Cardiac fibroblast (primary cell): ENCODE measurements around the gene NFATC1.

Experiments
- DNase-seq, 2 donors: peaks; one replicate each; pipeline versions ENCODE4 v3.0.0 to v3.0.0-alpha.2; 2010; ENCODE audit warnings: low read depth in 2 of 2
- H3K4me3 ChIP-seq, 2 donors: replicated peaks in 1 of 2; 1 replicate in 1 of 2; 2 replicates in 1 of 2; pipeline ENCODE4 v1.5.1; 2011; ENCODE audit warnings: low read depth in 2 of 2, low read length in 2 of 2, mild to moderate bottlenecking in 2 of 2, moderate library complexity in 1 of 2
- CTCF ChIP-seq: IDR thresholded peaks from one replicate; pipeline ENCODE4 v1.5.1; 2011; ENCODE audit warnings: low read depth, mild to moderate bottlenecking, low read length, inconsistent platforms

NFATC1 gene

GRCh38 chr18:79461627-79462026 is 65.9 kb downstream of the NFATC1 start:
- TF ChIP-seq CTCF, result no peak
- DNase-seq, result no peak

GRCh38 chr18:79463424-79463960 is 67.8 kb downstream of the NFATC1 start:
- DNase-seq, result no peak
- no peak overlapping the region for H3K4me3 ChIP-seq
- TF ChIP-seq CTCF, result no peak

More at GRCh38 chr18:79461627-79462026, 65.9 kb downstream of the NFATC1 start:
- H3K4me3 ChIP-seq, result no peak overlapping the region

- TF ChIP-seq CTCF, result no peak
- no peak for DNase-seq
- H3K4me3 ChIP-seq, result no peak overlapping the region
Measured at GRCh38 chr18:79465392-79465991, 69.8 kb downstream of the NFATC1 start.

GRCh38 chr18:79466591-79466990 is 70.9 kb downstream of the NFATC1 start:
- H3K4me3 ChIP-seq, result no peak overlapping the region
- TF ChIP-seq CTCF, result no peak
- no peak for DNase-seq

- H3K4me3 ChIP-seq, result no peak overlapping the region
- no peak for TF ChIP-seq CTCF
- DNase-seq, result no peak
Measured at GRCh38 chr18:79467126-79467525, 71.4 kb downstream of the NFATC1 start.

- no peak for DNase-seq
- no peak for TF ChIP-seq CTCF
- H3K4me3 ChIP-seq, result no peak overlapping the region
Measured at GRCh38 chr18:79468119-79468789, 72.5 kb downstream of the NFATC1 start.
